SK-N-SH (cell line): Measurements from ENCODE around the gene DHDH.
"Not testable (repeated sequence)": the region's sequence is repeated elsewhere in the genome, so short reads cannot be mapped to it uniquely, and the experiment has no call there.

Source experiments
- CTCF ChIP-seq: fragments of 200-600 bp; sonication (generic); IDR thresholded peaks from 2 replicates; pipeline ENCODE4 v1.6.1; 2017; ENCODE audit warnings: antibody characterized with exemption, mild to moderate bottlenecking, moderate library complexity
- POLR2AphosphoS5 ChIP-seq: IDR thresholded peaks from 2 replicates; pipeline ENCODE4 v1.6.1; 2012; ENCODE audit warnings: low read depth, low read length
- RAD21 ChIP-seq: IDR thresholded peaks from 2 replicates; pipeline ENCODE4 v1.6.1; 2012; ENCODE audit warnings: mild to moderate bottlenecking, low read length
- RCOR1 ChIP-seq: fragments of 150-350 bp; IDR thresholded peaks from 2 replicates; pipeline ENCODE4 v1.6.1; 2017; ENCODE audit warnings: antibody characterized with exemption, low read length
- TAF1 ChIP-seq: IDR thresholded peaks from 2 replicates; pipeline ENCODE4 v1.6.1; 2012; ENCODE audit warnings: low read depth, mild to moderate bottlenecking, low read length, moderate library complexity, borderline replicate concordance
- USF1 ChIP-seq: IDR thresholded peaks from 2 replicates; pipeline ENCODE4 v1.4.0; 2012; ENCODE audit warnings: low read depth, borderline replicate concordance
- YY1 ChIP-seq: IDR thresholded peaks from 2 replicates; pipeline ENCODE4 v1.4.0; 2012; ENCODE audit warnings: low read depth, mild to moderate bottlenecking
- TF ChIP-seq, protein P1 (sequence below): IDR thresholded peaks from 2 replicates; pipeline ENCODE4; 2012
- TF ChIP-seq, protein P2 (sequence below): fragments of 150-350 bp; IDR thresholded peaks from 2 replicates; pipeline ENCODE4 v1.6.1; 2017; ENCODE audit warnings: antibody characterized with exemption, low read length, low read depth, borderline replicate concordance
- TF ChIP-seq, protein P3 (sequence below): IDR thresholded peaks from 2 replicates; pipeline ENCODE4 v1.4.0; 2012; ENCODE audit warnings: low read depth

DNA sequence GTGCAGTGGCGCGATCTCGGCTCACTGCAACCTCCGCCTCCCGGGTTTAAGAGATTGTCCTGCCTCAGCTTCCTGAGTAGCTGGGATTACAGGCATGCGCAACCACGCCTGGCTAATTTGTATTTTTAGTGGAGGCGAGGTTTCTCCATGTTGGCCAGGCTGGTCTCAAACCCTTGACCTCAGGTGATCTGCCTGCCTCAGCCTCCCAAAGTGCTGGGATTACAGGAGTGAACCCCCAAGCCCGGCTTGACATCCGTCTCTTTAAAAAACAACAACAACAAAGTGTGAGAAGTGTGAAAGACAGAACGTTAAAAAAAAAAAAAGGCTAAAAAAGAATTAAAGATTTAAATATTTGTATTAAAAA, 34.1 kb upstream of the DHDH start:
- not testable (repeated sequence) for TF ChIP-seq TAF1, POLR2AphosphoS5, CTCF, USF1, YY1, RCOR1, RAD21
- TF ChIP-seq, protein P1, sequence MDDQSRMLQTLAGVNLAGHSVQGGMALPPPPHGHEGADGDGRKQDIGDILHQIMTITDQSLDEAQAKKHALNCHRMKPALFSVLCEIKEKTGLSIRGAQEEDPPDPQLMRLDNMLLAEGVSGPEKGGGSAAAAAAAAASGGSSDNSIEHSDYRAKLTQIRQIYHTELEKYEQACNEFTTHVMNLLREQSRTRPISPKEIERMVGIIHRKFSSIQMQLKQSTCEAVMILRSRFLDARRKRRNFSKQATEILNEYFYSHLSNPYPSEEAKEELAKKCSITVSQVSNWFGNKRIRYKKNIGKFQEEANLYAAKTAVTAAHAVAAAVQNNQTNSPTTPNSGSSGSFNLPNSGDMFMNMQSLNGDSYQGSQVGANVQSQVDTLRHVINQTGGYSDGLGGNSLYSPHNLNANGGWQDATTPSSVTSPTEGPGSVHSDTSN: not testable (repeated sequence)
- TF ChIP-seq, protein P2, sequence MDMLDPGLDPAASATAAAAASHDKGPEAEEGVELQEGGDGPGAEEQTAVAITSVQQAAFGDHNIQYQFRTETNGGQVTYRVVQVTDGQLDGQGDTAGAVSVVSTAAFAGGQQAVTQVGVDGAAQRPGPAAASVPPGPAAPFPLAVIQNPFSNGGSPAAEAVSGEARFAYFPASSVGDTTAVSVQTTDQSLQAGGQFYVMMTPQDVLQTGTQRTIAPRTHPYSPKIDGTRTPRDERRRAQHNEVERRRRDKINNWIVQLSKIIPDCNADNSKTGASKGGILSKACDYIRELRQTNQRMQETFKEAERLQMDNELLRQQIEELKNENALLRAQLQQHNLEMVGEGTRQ: not testable (repeated sequence)
- TF ChIP-seq, protein P3, sequence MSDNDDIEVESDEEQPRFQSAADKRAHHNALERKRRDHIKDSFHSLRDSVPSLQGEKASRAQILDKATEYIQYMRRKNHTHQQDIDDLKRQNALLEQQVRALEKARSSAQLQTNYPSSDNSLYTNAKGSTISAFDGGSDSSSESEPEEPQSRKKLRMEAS: not testable (repeated sequence)
